H9 (cell line): Measurements from ENCODE around the gene OLFM4. TPM values are rescaled to one million over a fixed set of nuclear protein-coding genes. Genes with fewer than 3 reads are reported as not detected.

Experiments
- DNase-seq: peaks from one replicate; pipeline ENCODE4 v3.0.0-alpha.2; 2017
- H2AFZ ChIP-seq: one replicate; pipeline ENCODE4 v1.6.1; 2013; ENCODE audit warnings: mild to moderate bottlenecking, low read length, control low read depth, moderate library complexity
- H2AK5ac ChIP-seq: 2 replicates; pipeline ENCODE4 v1.6.1; 2013; ENCODE audit warnings: low read length, control low read depth, mixed read lengths; ENCODE audit not compliant: insufficient read length
- H2BK120ac ChIP-seq: one replicate; pipeline ENCODE4 v1.6.1; 2013; ENCODE audit warnings: low read depth, mild to moderate bottlenecking, low read length, control low read depth, inconsistent platforms; ENCODE audit not compliant: poor library complexity, severe bottlenecking
- H2BK12ac ChIP-seq: 2 replicates; pipeline ENCODE4 v1.6.1; 2013; ENCODE audit warnings: low read length, control low read depth, mixed read lengths, low read depth; ENCODE audit not compliant: insufficient read length
- H2BK15ac ChIP-seq: 2 replicates; pipeline ENCODE4 v1.6.1; 2013; ENCODE audit warnings: low read depth, low read length, control low read depth
- H2BK20ac ChIP-seq: one replicate; pipeline ENCODE4 v1.6.1; 2013; ENCODE audit warnings: low read depth, mild to moderate bottlenecking, low read length, control low read depth, inconsistent platforms; ENCODE audit not compliant: poor library complexity, severe bottlenecking
- H2BK5ac ChIP-seq: 2 replicates; pipeline ENCODE4 v1.6.1; 2013; ENCODE audit warnings: low read length, control low read depth, mixed read lengths; ENCODE audit not compliant: insufficient read length
- H3K14ac ChIP-seq: 2 replicates; pipeline ENCODE4 v1.6.1; 2013; ENCODE audit warnings: low read length, control low read depth; ENCODE audit not compliant: insufficient read depth
- H3K18ac ChIP-seq: 2 replicates; pipeline ENCODE4 v1.6.1; 2013; ENCODE audit warnings: low read depth, mild to moderate bottlenecking, mixed read lengths, low read length, control low read depth; ENCODE audit not compliant: insufficient read length
- H3K23ac ChIP-seq: 2 replicates; pipeline ENCODE4 v1.6.1; 2013; ENCODE audit warnings: low read length, control low read depth, mixed read lengths, low read depth; ENCODE audit not compliant: insufficient read length
- H3K23me2 ChIP-seq: 2 replicates; pipeline ENCODE4 v1.6.1; 2013; ENCODE audit warnings: low read depth, mild to moderate bottlenecking, mixed read lengths, low read length, control low read depth; ENCODE audit not compliant: insufficient read length, poor library complexity, severe bottlenecking
- H3K27ac ChIP-seq: 2 replicates; pipeline ENCODE4 v1.5.1; 2013; ENCODE audit warnings: low read length, control low read depth, mixed read lengths, low read depth; ENCODE audit not compliant: insufficient read length
- H3K27me3 ChIP-seq: 2 replicates; pipeline ENCODE4 v1.6.1; 2013; ENCODE audit warnings: low read length, control low read depth, inconsistent platforms; ENCODE audit not compliant: insufficient read depth
- H3K4ac ChIP-seq: 2 replicates; pipeline ENCODE4 v1.6.1; 2013; ENCODE audit warnings: low read depth, mild to moderate bottlenecking, control low read depth, inconsistent platforms, low read length, moderate library complexity
- H3K4me1 ChIP-seq: 2 replicates; pipeline ENCODE4 v1.6.1; 2013; ENCODE audit warnings: low read length, control low read depth, inconsistent platforms; ENCODE audit not compliant: insufficient read depth
- H3K4me2 ChIP-seq: 2 replicates; pipeline ENCODE4 v1.6.1; 2013; ENCODE audit warnings: low read length, control low read depth, mixed read lengths; ENCODE audit not compliant: insufficient read length, insufficient read depth
- H3K56ac ChIP-seq: 2 replicates; pipeline ENCODE4 v1.6.1; 2013; ENCODE audit warnings: low read depth, mild to moderate bottlenecking, mixed read lengths, low read length, control low read depth; ENCODE audit not compliant: insufficient read length
- H3K79me1 ChIP-seq: 2 replicates; pipeline ENCODE4 v1.6.1; 2013; ENCODE audit warnings: low read depth, mild to moderate bottlenecking, moderate library complexity, low read length, control low read depth, inconsistent platforms; ENCODE audit not compliant: insufficient read depth, poor library complexity, severe bottlenecking
- H3K79me2 ChIP-seq: 2 replicates; pipeline ENCODE4 v1.6.1; 2013; ENCODE audit warnings: low read length, control low read depth, inconsistent platforms; ENCODE audit not compliant: insufficient read depth
- H3K9ac ChIP-seq: 2 replicates; pipeline ENCODE4 v1.6.1; 2013; ENCODE audit warnings: low read length, control low read depth, mixed read lengths; ENCODE audit not compliant: insufficient read length; ENCODE audit errors: extremely low read depth
- H3K9me3 ChIP-seq: one replicate; pipeline ENCODE4 v1.6.1; 2013; ENCODE audit warnings: low read depth, low read length, inconsistent platforms; ENCODE audit not compliant: control insufficient read depth
- H3T11ph ChIP-seq: one replicate; pipeline ENCODE4 v1.6.1; 2013; ENCODE audit warnings: mild to moderate bottlenecking, low read length, control low read depth, inconsistent platforms
- H4K20me1 ChIP-seq: one replicate; pipeline ENCODE4 v1.6.1; 2013; ENCODE audit not compliant: control insufficient read depth, insufficient read length, insufficient read depth
- H4K5ac ChIP-seq: 2 replicates; pipeline ENCODE4 v1.6.1; 2013; ENCODE audit warnings: low read depth, mild to moderate bottlenecking, mixed read lengths, low read length, control low read depth; ENCODE audit not compliant: insufficient read length
- H4K8ac ChIP-seq: replicated peaks from 2 replicates; pipeline ENCODE4 v1.6.1; 2013; ENCODE audit warnings: low read length, control low read depth, mixed read lengths, low read depth; ENCODE audit not compliant: insufficient read length
- H4K91ac ChIP-seq: 2 replicates; pipeline ENCODE4 v1.6.1; 2013; ENCODE audit warnings: low read depth, mild to moderate bottlenecking, moderate library complexity, mixed read lengths, low read length, control low read depth; ENCODE audit not compliant: insufficient read length
- H3K27ac Mint-ChIP-seq, 3 experiments: 2 replicates in 2 of 3; 3 replicates in 1 of 3; pipeline ENCODE4 v1.8.0; 2020 to 2021; ENCODE audit warnings: mixed read lengths in 3 of 3, mild to moderate bottlenecking in 1 of 3, moderate library complexity in 1 of 3
- H3K27me3 Mint-ChIP-seq: 2 replicates; pipeline ENCODE4 v1.8.0; 2021; ENCODE audit warnings: low read depth, mild to moderate bottlenecking, moderate library complexity, mixed read lengths
- H3K36me3 Mint-ChIP-seq, 3 experiments: 2 replicates in 2 of 3; 3 replicates in 1 of 3; pipeline ENCODE4 v1.8.0; 2020 to 2021; ENCODE audit warnings: low read depth in 3 of 3, mixed read lengths in 3 of 3; ENCODE audit not compliant: insufficient read depth in 1 of 3
- H3K4me1 Mint-ChIP-seq, 2 experiments: 2 replicates each; pipeline ENCODE4 v1.8.0; 2020; ENCODE audit warnings: mixed read lengths in 2 of 2
- H3K4me3 Mint-ChIP-seq, 2 experiments: 2 replicates in 1 of 2; 3 replicates in 1 of 2; pipeline ENCODE4 v1.8.0; 2020 to 2021; ENCODE audit warnings: mild to moderate bottlenecking in 2 of 2, mixed read lengths in 2 of 2, moderate library complexity in 1 of 2
- H3K9me3 Mint-ChIP-seq, 2 experiments: 2 replicates in 1 of 2; 3 replicates in 1 of 2; pipeline ENCODE4 v1.8.0; 2020; ENCODE audit warnings: mild to moderate bottlenecking in 2 of 2, mixed read lengths in 2 of 2, moderate library complexity in 1 of 2
- WGBS: extraction: QIAGEN DNeasy Blood & Tissue Kit; methylation state at CpG from one replicate; pipeline ENCODE4 v1.1.7; 2013; ENCODE audit warnings: missing lambda C conversion rate, low lambda C conversion rate, mixed read lengths; ENCODE audit not compliant: insufficient read length; ENCODE audit errors: extremely low coverage; 5-methylcytosine and 5-hydroxymethylcytosine counted together
- total RNA-seq: library from RNA; stranded (reverse); gene quantifications from 2 replicates; pipeline ENCODE4 v1.2.1, GENCODE V29; 2021
- TF ChIP-seq, protein P1 (sequence below): fragments of 200-600 bp; sonication (generic); conservative IDR thresholded peaks from 3 replicates; pipeline ENCODE4 v1.8.0; 2021; ENCODE audit warnings: antibody characterized with exemption, mild to moderate bottlenecking

OLFM4 gene
- total RNA-seq, 1 experiment from 2014 or later: not detected

DNA sequence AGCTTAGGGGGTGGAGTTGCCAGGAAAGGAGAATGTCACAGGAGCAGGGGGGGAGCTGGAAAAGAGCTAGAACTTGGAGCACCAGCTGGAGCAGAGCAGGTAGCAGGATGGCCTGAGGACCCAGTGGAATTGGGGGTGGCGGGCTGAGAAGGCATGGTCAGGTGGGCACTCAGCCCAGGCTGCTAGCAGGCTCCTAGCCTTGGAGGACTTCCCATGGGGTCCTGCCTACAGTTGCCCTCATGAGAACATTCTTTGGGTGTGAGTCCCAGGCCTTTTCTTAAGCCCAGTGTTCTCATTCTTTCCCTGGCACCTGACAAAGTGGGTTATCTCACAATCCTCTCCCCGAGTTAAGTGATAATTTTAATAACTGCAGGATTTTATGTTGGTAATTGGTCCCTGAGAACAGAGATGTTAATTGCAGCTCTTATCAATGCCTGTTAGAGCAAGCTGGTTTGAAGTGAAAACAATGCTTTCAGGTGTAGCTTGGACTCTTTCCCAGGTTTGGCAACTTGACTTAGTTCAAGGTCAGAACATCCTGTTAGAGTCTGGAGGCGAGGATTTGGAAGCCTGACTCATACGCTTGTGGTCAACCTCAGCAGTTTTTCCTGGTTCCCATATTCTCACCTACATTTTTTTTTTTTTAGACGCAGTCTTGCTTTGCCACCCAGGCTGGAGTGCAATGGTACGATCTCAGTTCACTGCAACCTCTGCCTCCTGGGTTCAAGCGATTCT is 18.1 kb upstream of the OLFM4 start:
- H2BK120ac ChIP-seq: no peak overlapping the region
- H2AK5ac ChIP-seq: no peak overlapping the region
- H3K23me2 ChIP-seq: no peaks in the 10 kb centered on the region
- H3K56ac ChIP-seq: no peak overlapping the region
- H2BK15ac ChIP-seq: no peak overlapping the region
- no peak overlapping the region for H3K18ac ChIP-seq
- no peaks in the 10 kb centered on the region; the same call in 1 of the 2 replicates for H3K27me3 Mint-ChIP-seq
- H3K4me2 ChIP-seq: no peak overlapping the region
- no peaks in the 10 kb centered on the region for H3K36me3 Mint-ChIP-seq
- no peak overlapping the region for H3T11ph ChIP-seq
- no peaks in the 10 kb centered on the region; a peak in 1 of 5 replicates for H3K9me3 Mint-ChIP-seq
- H3K14ac ChIP-seq: no peak overlapping the region
- H3K27me3 ChIP-seq: no peaks in the 10 kb centered on the region
- H3K79me2 ChIP-seq: no peaks in the 10 kb centered on the region
- H3K4me3 Mint-ChIP-seq: no peak overlapping the region
- no peak overlapping the region for H3K27ac ChIP-seq
- H3K4me1 ChIP-seq: no peaks in the 10 kb centered on the region
- no peak overlapping the region for H2BK12ac ChIP-seq
- H2BK20ac ChIP-seq: no peak overlapping the region
- no peak overlapping the region for H4K5ac ChIP-seq
- H3K4me1 Mint-ChIP-seq: peaks cover 5 to 22% of the 10 kb centered on the region in 2 experiments; a peak in 3 of 4 replicates
- H3K9ac ChIP-seq: no peak overlapping the region
- no peaks in the 10 kb centered on the region for H4K20me1 ChIP-seq
- no peaks in the 10 kb centered on the region for H3K79me1 ChIP-seq
- no peak overlapping the region for H3K4ac ChIP-seq
- no peak overlapping the region for H3K23ac ChIP-seq
- no peak overlapping the region for H4K91ac ChIP-seq
- H3K9me3 ChIP-seq: no peaks in the 10 kb centered on the region
- TF ChIP-seq, protein P1, sequence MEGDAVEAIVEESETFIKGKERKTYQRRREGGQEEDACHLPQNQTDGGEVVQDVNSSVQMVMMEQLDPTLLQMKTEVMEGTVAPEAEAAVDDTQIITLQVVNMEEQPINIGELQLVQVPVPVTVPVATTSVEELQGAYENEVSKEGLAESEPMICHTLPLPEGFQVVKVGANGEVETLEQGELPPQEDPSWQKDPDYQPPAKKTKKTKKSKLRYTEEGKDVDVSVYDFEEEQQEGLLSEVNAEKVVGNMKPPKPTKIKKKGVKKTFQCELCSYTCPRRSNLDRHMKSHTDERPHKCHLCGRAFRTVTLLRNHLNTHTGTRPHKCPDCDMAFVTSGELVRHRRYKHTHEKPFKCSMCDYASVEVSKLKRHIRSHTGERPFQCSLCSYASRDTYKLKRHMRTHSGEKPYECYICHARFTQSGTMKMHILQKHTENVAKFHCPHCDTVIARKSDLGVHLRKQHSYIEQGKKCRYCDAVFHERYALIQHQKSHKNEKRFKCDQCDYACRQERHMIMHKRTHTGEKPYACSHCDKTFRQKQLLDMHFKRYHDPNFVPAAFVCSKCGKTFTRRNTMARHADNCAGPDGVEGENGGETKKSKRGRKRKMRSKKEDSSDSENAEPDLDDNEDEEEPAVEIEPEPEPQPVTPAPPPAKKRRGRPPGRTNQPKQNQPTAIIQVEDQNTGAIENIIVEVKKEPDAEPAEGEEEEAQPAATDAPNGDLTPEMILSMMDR: no peak
- no peak overlapping the region for H2BK5ac ChIP-seq
- WGBS: no CpG with 5 or more reads among the region's 7 CpGs
- DNase-seq: no peak
- H3K27ac Mint-ChIP-seq: no peak overlapping the region; a peak in 1 of 7 replicates
- H2AFZ ChIP-seq: no peak overlapping the region
- H4K8ac ChIP-seq: no peak overlapping the region
